A549 (cell line): ENCODE measurements around the gene TEX36. TPM values are rescaled to one million over a fixed set of nuclear protein-coding genes. Genes with fewer than 3 reads are reported as not detected.

ENCODE experiments used
- ATAC-seq, 2 experiments: fragments of 200-7000 bp in 1 of 2; fragments of >200 bp in 1 of 2; cut with Nextera tagmentation in 1 of 2; cut with Tn5 transposase in 1 of 2; 3 replicates each; pipeline versions ENCODE4 v1.8.0 to v1.9.1; 2018 to 2020; ENCODE audit warnings: mild to moderate bottlenecking in 1 of 2, moderate library complexity in 1 of 2
- CTCF ChIA-PET: fragments of 300-600 bp; sonication (Branson Sonifier 250); formaldehyde crosslinking; extraction: SDS; loops from one replicate; lab custom pipeline; 2021; ENCODE audit warnings: antibody characterized with exemption, inconsistent platforms; lab: Yijun Ruan, JAX
- POLR2A ChIA-PET: fragments of 350-600 bp; formaldehyde crosslinking; extraction: SDS; loops from one replicate; lab custom pipeline; 2021; ENCODE audit warnings: antibody characterized with exemption, inconsistent platforms; lab: Yijun Ruan, JAX
- DNase-seq, 2 experiments: peaks; one replicate each; pipeline versions ENCODE4 v3.0.0 to v3.0.0-alpha.2; 2011 to 2016; ENCODE audit warnings: low read depth in 1 of 2, low spot score in 1 of 2
- FAIRE-seq: peaks from 2 replicates; lab custom pipeline; 2011; peaks lifted over from hg19 to GRCh38; lab: Jason Lieb, UNC
- H3K27ac ChIP-seq, 2 experiments: fragments of >200 bp; sonication (Bioruptor Twin); formaldehyde crosslinking; 3 replicates each; pipeline ENCODE4 v1.5.1; 2016 to 2017
- H3K4me1 ChIP-seq: fragments of >200 bp; sonication (Bioruptor Twin); formaldehyde crosslinking; 3 replicates; pipeline ENCODE4 v1.6.1; 2016
- H3K4me2 ChIP-seq: fragments of >200 bp; sonication (Bioruptor Twin); formaldehyde crosslinking; 3 replicates; pipeline ENCODE4 v1.6.1; 2016
- H3K4me3 ChIP-seq: fragments of >200 bp; sonication (Bioruptor Twin); formaldehyde crosslinking; 3 replicates; pipeline ENCODE4 v1.5.1; 2016
- H3K9me3 ChIP-seq: fragments of >200 bp; sonication (Bioruptor Twin); formaldehyde crosslinking; 3 replicates; pipeline ENCODE4 v1.6.1; 2016
- BHLHE40 ChIP-seq: IDR thresholded peaks from 2 replicates; pipeline ENCODE4 v1.6.1; 2012; ENCODE audit warnings: low read depth, low read length, inconsistent platforms
- CBX8 ChIP-seq: fragments of 200-600 bp; sonication (generic); IDR thresholded peaks from 2 replicates; pipeline ENCODE4 v1.6.1; 2016
- CEBPB ChIP-seq, 2 experiments: fragments of >200 bp in 1 of 2; sonication (Bioruptor Twin) in 1 of 2; formaldehyde crosslinking in 1 of 2; IDR thresholded peaks; 2 replicates each; pipeline ENCODE4 v1.6.1; 2012 to 2016
- CHD2 ChIP-seq: fragments of 150-350 bp; IDR thresholded peaks from 2 replicates; pipeline ENCODE4 v1.6.1; 2014; ENCODE audit warnings: low read length; ENCODE audit not compliant: partially characterized antibody
- EHMT2 ChIP-seq: fragments of 200-600 bp; sonication (generic); IDR thresholded peaks from 2 replicates; pipeline ENCODE4 v1.6.1; 2016; ENCODE audit warnings: antibody characterized with exemption, low read depth, mild to moderate bottlenecking, moderate library complexity
- EP300 ChIP-seq, 2 experiments: fragments of >200 bp; sonication (Bioruptor Twin); formaldehyde crosslinking; IDR thresholded peaks; 2 replicates in 1 of 2; 3 replicates in 1 of 2; pipeline ENCODE4 v1.6.1; 2016 to 2017
- ESRRA ChIP-seq: fragments of 150-350 bp; IDR thresholded peaks from 2 replicates; pipeline ENCODE4 v1.6.1; 2014; ENCODE audit warnings: mild to moderate bottlenecking, low read length, borderline replicate concordance
- FOSL2 ChIP-seq, 2 experiments: fragments of 450-650 bp in 1 of 2; fragments of >200 bp in 1 of 2; sonication (Bioruptor Twin) in 1 of 2; formaldehyde crosslinking; IDR thresholded peaks; 2 replicates each; pipeline versions ENCODE4 v1.5.0 to v1.6.1; 2016 to 2020; ENCODE audit warnings: mild to moderate bottlenecking in 1 of 2, moderate library complexity in 1 of 2
- FOXS1 ChIP-seq: fragments of 250-450 bp; sonication (Bioruptor Pico); IDR thresholded peaks from 2 replicates; pipeline ENCODE4 v1.5.0; 2020; ENCODE audit warnings: mild to moderate bottlenecking, moderate library complexity
- HOXB5 ChIP-seq: fragments of 250-450 bp; sonication (Bioruptor Pico); IDR thresholded peaks from 2 replicates; pipeline ENCODE4 v1.5.0; 2020; ENCODE audit warnings: mild to moderate bottlenecking, moderate library complexity
- JUNB ChIP-seq: fragments of >200 bp; sonication (Bioruptor Twin); formaldehyde crosslinking; IDR thresholded peaks from 2 replicates; pipeline ENCODE4 v1.6.1; 2016
- KDM5A ChIP-seq: fragments of 200-600 bp; sonication (generic); IDR thresholded peaks from 2 replicates; pipeline ENCODE4 v1.6.1; 2016; ENCODE audit warnings: antibody characterized with exemption, mild to moderate bottlenecking
- MAFK ChIP-seq: fragments of 450-650 bp; IDR thresholded peaks from 2 replicates; pipeline ENCODE4 v1.6.1; 2014; ENCODE audit not compliant: partially characterized antibody
- NR3C1 ChIP-seq: fragments of >200 bp; sonication (Bioruptor Twin); formaldehyde crosslinking; IDR thresholded peaks from 3 replicates; pipeline ENCODE4 v1.6.1; 2017
- POLR2A ChIP-seq: IDR thresholded peaks from 2 replicates; pipeline ENCODE4 v1.6.1; 2012; ENCODE audit warnings: mild to moderate bottlenecking, low read length
- RAD21 ChIP-seq, 2 experiments: fragments of >200 bp in 1 of 2; sonication (Bioruptor Twin) in 1 of 2; formaldehyde crosslinking in 1 of 2; IDR thresholded peaks in 1 of 2; conservative IDR thresholded peaks in 1 of 2; 2 replicates in 1 of 2; 3 replicates in 1 of 2; pipeline ENCODE4 v1.6.1; 2012 to 2018; ENCODE audit warnings: inconsistent platforms in 1 of 2
- RNF2 ChIP-seq: fragments of 200-600 bp; sonication (generic); IDR thresholded peaks from 2 replicates; pipeline ENCODE4 v1.6.1; 2016; ENCODE audit warnings: low read depth, mild to moderate bottlenecking, antibody characterized with exemption, moderate library complexity, borderline replicate concordance
- TP53 ChIP-seq: fragments of 250-450 bp; sonication (Bioruptor Pico); IDR thresholded peaks from 2 replicates; pipeline ENCODE4 v1.5.0; 2021; ENCODE audit warnings: mild to moderate bottlenecking, moderate library complexity
- ZSCAN20 ChIP-seq: fragments of 250-450 bp; sonication (Bioruptor Pico); IDR thresholded peaks from 2 replicates; pipeline ENCODE4 v1.8.0; 2022; ENCODE audit warnings: mild to moderate bottlenecking, moderate library complexity
- WGBS: methylation state at CpG from one replicate; pipeline ENCODE4 v1.1.6; 2017; ENCODE audit errors: missing lambda C conversion rate; 5-methylcytosine and 5-hydroxymethylcytosine counted together
- polyA plus RNA-seq, 4 experiments: library from polyadenylated mRNA; depleted of rRNA in 3 of 4; stranded (reverse); fragments of >200 nt; fragmentation: RNase III in 1 of 4; extraction: RNeasy Plus Mini Kit Qiagen cat#74134 plus additional on column Dnase treatment in 1 of 4; gene quantifications; 2 replicates in 3 of 4; 3 replicates in 1 of 4; pipeline ENCODE4 v1.2.3, GENCODE V29; 2011 to 2017
- TF ChIP-seq, protein P1 (sequence below): fragments of 450-650 bp; IDR thresholded peaks from 2 replicates; pipeline ENCODE4 v1.6.1; 2014; ENCODE audit warnings: antibody characterized with exemption
- TF ChIP-seq, protein P2 (sequence below): IDR thresholded peaks from 2 replicates; pipeline ENCODE4 v1.6.1; 2012
- TF ChIP-seq, protein P3 (sequence below): fragments of >200 bp; sonication (Bioruptor Twin); formaldehyde crosslinking; IDR thresholded peaks from 2 replicates; pipeline ENCODE4 v1.6.1; 2016
- TF ChIP-seq, protein P4 (sequence below): fragments of 250-450 bp; sonication (Bioruptor Pico); IDR thresholded peaks from 2 replicates; pipeline ENCODE4 v1.5.0; 2020; ENCODE audit warnings: low read depth, mild to moderate bottlenecking, moderate library complexity
- TF ChIP-seq, protein P5 (sequence below): IDR thresholded peaks from 2 replicates; pipeline ENCODE4 v1.6.1; 2012; ENCODE audit warnings: low read depth, borderline replicate concordance

The TEX36 gene
- polyA plus RNA-seq, 2 of the 4 experiments (the other 2 are of a cell fraction), result not detected

DNA sequence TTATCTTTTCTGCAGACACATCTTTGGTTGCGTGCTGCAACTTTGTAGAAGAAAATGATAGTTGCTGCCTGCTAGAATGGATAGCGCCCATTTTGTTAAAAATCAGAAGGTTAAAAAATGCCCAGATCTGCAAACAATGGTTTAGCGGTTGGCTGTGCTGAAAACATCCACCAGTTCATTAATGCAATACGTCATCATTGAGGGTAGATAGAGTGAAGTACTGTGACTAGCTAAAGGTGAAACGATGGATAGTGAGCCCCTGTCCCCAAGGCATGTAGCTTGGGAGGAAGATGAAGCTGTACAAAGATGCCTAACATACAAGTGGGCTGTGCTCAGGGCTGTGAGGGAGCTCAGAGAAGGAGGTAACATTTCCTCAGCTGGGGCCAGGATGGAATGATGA is 48.4 kb downstream of the TEX36 start:
- Histone ChIP-seq H3K4me1 (no peaks in the 10 kb centered on the region), H3K4me3 (no peak overlapping the region), H3K27ac (no peak overlapping the region), H3K4me2 (no peak overlapping the region), H3K9me3 (no peaks in the 10 kb centered on the region)
- ChIA-PET POLR2A (no interaction called here), CTCF (interaction anchor here (0.7 to 1.0 kb wide), 2 partner anchors 8 to 14 kb away, joined by 3 to 4 read pairs; no protein-coding TSS in a partner anchor)
- WGBS, result 58% methylated on average over 5 of the region's 5 CpGs
- TF ChIP-seq CHD2, result no peak
- no peak for TF ChIP-seq CBX8
- TF ChIP-seq, protein P1, sequence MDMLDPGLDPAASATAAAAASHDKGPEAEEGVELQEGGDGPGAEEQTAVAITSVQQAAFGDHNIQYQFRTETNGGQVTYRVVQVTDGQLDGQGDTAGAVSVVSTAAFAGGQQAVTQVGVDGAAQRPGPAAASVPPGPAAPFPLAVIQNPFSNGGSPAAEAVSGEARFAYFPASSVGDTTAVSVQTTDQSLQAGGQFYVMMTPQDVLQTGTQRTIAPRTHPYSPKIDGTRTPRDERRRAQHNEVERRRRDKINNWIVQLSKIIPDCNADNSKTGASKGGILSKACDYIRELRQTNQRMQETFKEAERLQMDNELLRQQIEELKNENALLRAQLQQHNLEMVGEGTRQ, result no peak
- TF ChIP-seq RNF2, result no peak
- TF ChIP-seq NR3C1, result no peak
- TF ChIP-seq HOXB5 (CRISPR knock-in tag), result no peak
- TF ChIP-seq, protein P2, sequence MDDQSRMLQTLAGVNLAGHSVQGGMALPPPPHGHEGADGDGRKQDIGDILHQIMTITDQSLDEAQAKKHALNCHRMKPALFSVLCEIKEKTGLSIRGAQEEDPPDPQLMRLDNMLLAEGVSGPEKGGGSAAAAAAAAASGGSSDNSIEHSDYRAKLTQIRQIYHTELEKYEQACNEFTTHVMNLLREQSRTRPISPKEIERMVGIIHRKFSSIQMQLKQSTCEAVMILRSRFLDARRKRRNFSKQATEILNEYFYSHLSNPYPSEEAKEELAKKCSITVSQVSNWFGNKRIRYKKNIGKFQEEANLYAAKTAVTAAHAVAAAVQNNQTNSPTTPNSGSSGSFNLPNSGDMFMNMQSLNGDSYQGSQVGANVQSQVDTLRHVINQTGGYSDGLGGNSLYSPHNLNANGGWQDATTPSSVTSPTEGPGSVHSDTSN, result no peak
- TF ChIP-seq, protein P3, sequence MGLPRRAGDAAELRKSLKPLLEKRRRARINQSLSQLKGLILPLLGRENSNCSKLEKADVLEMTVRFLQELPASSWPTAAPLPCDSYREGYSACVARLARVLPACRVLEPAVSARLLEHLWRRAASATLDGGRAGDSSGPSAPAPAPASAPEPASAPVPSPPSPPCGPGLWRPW, result no peak
- TF ChIP-seq, protein P4, sequence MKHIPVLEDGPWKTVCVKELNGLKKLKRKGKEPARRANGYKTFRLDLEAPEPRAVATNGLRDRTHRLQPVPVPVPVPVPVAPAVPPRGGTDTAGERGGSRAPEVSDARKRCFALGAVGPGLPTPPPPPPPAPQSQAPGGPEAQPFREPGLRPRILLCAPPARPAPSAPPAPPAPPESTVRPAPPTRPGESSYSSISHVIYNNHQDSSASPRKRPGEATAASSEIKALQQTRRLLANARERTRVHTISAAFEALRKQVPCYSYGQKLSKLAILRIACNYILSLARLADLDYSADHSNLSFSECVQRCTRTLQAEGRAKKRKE (CRISPR knock-in tag), result no peak
- no peak for TF ChIP-seq JUNB
- TF ChIP-seq, protein P5, sequence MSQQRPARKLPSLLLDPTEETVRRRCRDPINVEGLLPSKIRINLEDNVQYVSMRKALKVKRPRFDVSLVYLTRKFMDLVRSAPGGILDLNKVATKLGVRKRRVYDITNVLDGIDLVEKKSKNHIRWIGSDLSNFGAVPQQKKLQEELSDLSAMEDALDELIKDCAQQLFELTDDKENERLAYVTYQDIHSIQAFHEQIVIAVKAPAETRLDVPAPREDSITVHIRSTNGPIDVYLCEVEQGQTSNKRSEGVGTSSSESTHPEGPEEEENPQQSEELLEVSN, result no peak
- no peak for TF ChIP-seq TP53 (CRISPR knock-in tag)
- TF ChIP-seq RAD21 (conservative IDR thresholded peaks at IDR 0.05 in 1 of 2, IDR thresholded peaks at IDR 0.05 in 1 of 2), result no peak
- TF ChIP-seq MAFK, result no peak
- no peak for TF ChIP-seq ESRRA
- no peak for TF ChIP-seq ZSCAN20 (CRISPR knock-in tag)
- no peak for TF ChIP-seq FOXS1 (CRISPR knock-in tag)
- DNase-seq (no peak), ATAC-seq (no peak), FAIRE-seq (no peak)

DNA sequence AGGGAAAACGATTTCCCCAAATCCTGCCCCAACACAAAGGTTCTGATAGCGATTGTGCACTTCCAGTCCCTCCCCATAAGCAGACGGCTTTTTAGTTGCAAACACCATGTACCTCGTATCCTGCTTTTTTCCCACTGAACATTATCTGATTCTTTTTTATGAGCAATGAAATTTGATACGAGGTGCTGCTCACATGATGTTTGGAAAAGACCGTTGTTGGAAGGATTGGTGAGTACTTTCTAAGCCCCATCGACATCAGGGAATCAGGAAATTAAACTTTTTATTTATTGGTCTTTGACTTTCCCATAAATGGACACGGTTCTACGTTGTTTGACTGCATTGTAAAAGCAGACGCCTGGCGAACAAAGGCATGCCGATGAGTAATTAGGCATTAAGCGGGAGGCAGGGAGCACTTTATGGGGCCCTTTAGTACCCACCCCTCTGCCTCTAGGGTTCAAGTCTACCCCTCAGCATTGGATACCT is 49.4 kb downstream of the TEX36 start:
- H3K27ac ChIP-seq, result no peak overlapping the region
- ChIA-PET POLR2A (no interaction called here), CTCF (interaction anchor here (2.7 kb wide), 1 partner anchor 585 kb away, joined by 7 read pairs; no protein-coding TSS in a partner anchor)
- ATAC-seq (no peak), FAIRE-seq (no peak), DNase-seq (peak in 1 of 2 experiments; percentile 60)
- 19% methylated on average over 13 of the region's 13 CpGs for WGBS
- no peaks in the 10 kb centered on the region for H3K4me1 ChIP-seq
- TF ChIP-seq NR3C1 (no peak), KDM5A (no peak), EP300 (IDR thresholded peaks at IDR 0.05) (no peak), RNF2 (no peak), CEBPB (IDR thresholded peaks at IDR 0.05) (no peak), BHLHE40 (no peak), POLR2A (no peak), FOSL2 (IDR thresholded peaks at IDR 0.05) (no peak), FOSL2 (CRISPR knock-in tag; IDR thresholded peaks at IDR 0.05) (no peak), CHD2 (no peak), EHMT2 (no peak), ZSCAN20 (CRISPR knock-in tag) (no peak)
- TF ChIP-seq, protein P1, result no peak
- TF ChIP-seq, protein P4 (CRISPR knock-in tag), result no peak
- no peaks in the 10 kb centered on the region for H3K9me3 ChIP-seq
- H3K4me3 ChIP-seq, result no peak overlapping the region
- peak overlapping the region; percentile 57 for H3K4me2 ChIP-seq
